Activated CD4-positive, alpha-beta T cell treated with anti-CD3 and anti-CD28 coated beads, Interleukin-2, amount 50 U/mL, for 4 hours (primary cell): Measurements from ENCODE around the gene YIPF1.

ENCODE experiments used
- DNase-seq, 2 experiments: peaks; one replicate each; pipeline ENCODE4 v3.0.0-alpha.2; 2020

YIPF1 gene

DNA sequence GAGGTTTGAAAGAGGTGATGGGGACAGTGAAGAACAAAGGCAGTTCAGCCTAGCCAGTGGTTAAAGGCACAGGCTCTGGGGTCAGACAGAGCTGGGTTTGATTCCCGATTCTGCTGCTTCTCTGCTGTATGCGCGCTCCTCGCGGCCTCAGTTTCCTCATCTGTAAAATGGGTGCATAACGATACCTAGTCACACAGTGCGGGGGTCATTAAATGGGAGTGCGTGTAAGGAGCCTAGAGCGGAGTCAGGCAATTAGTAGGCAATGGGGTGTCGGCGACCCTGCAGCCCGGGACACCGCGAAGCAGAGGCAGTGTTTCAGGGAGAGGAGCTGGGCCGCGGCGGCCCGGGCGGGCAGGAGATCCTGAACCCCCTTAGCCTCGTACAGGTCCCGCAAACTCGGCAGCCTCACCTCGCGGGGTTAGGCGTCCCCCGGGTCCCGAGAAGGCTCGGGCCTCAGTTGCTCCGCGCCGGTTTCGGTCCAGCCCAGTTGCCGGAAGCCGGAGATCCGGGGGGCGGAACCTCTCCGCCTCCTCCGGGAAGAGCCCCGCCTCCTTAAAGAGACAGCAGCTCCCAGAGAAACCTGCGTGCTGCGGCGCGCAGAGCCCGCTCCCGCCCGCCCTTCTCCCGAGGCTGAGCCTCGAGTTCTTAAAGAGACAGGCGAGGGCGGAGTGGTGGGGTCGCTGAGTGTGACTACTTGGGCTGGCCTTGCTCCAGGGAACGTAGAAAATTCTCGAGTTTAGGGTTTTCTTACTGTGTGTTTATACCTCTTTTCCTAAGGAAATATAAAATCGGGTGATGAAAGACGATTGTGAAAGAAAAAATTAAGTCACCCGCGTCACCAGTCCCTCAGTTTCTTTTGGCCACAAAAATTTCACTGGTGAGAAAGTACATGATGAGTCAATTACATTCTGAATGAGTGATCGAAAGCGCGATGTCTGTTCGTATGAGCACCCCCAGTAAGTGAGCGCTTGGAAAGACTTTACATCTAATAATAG, at the start of gene YIPF1:
TSS of gene YIPF1 (minus strand) at position 494 of the 995 bp plus-strand sequence. CDS start 860 bp downstream, outside the sequence.
- DNase-seq: peak; percentile 76 to 80

- DNase-seq: no peak
These were observed 48.7 kb upstream of the YIPF1 start for GRCh38 chr1:53938136-53938830.

- no peak for DNase-seq
These were observed 46.8 kb upstream of the YIPF1 start for GRCh38 chr1:53936430-53936829.

GRCh38 chr1:53934170-53934765, 44.7 kb upstream of the YIPF1 start:
- no peak for DNase-seq

DNA sequence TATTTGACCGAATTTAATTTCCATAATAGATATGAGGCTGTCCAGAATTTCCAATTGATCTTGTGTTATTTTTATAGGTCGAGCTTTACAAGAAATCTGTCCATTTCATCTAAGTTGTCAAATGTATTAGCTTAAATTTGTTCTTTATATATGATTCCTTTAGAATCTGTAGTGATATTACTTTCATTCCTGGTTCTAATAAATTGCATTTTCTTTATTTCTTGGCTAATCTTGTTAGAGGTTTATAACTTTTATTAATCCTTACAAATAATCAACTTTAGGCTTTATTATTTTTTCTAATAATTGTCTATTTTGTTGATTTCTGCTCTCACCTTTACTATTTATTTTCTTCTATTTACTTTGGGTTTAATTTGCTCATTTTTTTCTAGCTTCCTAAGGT, 41.9 kb upstream of the YIPF1 start:
- DNase-seq: no peak

- DNase-seq: no peak
These were observed 41.3 kb upstream of the YIPF1 start for GRCh38 chr1:53930932-53931331.

GRCh38 chr1:53929246-53929960, 39.8 kb upstream of the YIPF1 start:
- DNase-seq: no peak

- no peak for DNase-seq
These were observed 37.8 kb upstream of the YIPF1 start for GRCh38 chr1:53927376-53927881.

GRCh38 chr1:53919675-53920066, 30.1 kb upstream of the YIPF1 start:
- peak in 1 of 2 experiments; percentile 4 for DNase-seq

DNA sequence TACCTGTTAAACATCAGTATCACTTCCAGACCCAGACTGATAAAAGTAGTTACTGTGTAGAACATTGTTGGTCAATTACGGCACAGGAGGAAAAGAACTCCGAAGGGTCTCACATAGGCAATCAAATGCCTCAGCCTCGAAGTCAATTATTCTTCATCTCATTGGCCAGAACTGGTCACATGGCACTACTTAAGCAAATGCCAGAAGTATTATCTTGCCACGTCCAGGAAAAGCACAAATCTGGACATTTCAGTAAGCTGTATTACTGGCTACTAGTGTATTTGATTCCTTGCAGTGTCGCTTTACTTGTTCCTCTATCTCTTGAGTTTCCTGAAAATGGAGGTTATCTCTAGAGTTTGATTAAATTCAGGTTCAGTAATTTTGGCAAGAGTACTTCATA, 28.7 kb upstream of the YIPF1 start:
- DNase-seq: no peak

GRCh38 chr1:53913352-53914033, 23.9 kb upstream of the YIPF1 start:
- DNase-seq: no peak

GRCh38 chr1:53911442-53911841, 21.8 kb upstream of the YIPF1 start:
- no peak for DNase-seq

GRCh38 chr1:53909946-53910345, 20.3 kb upstream of the YIPF1 start:
- DNase-seq: no peak

DNA sequence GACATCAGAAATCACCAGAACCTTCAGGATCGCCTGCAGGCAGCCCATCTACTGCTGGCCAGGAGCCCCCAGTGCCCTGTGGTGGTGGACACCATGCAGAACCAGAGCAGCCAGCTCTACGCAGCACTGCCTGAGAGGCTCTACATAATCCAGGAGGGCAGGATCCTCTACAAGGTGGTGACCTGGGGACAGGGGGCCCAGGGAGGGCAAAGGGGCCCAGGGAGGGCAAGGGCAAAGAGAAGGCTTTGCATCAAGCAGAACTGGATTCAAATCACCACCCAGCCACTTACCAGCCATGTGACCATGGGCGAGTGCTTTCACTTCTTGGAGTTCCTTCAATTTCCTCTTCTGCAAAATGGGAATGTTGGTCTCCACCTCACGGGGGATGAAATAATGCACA, 16.5 kb upstream of the YIPF1 start:
- no peak for DNase-seq

DNA sequence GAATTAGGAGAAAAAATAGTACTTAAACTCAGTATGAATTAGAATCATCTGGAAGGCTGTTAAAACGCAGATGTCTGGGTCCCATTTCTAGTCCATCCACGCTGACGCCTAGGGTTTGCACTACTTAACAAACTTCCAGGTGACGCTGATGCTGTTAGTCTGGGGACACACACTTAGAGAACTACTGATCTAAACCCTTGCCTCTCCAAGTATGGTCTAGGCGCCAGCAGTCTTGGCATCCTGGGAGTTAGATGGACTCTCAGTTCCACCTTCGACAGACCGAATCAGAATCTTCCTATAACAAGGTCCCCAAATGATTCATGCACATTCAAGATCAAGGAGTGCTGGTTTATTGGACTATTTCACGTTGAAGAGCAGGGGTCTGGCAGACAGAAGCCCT, 15.9 kb upstream of the YIPF1 start:
- no peak for DNase-seq

DNA sequence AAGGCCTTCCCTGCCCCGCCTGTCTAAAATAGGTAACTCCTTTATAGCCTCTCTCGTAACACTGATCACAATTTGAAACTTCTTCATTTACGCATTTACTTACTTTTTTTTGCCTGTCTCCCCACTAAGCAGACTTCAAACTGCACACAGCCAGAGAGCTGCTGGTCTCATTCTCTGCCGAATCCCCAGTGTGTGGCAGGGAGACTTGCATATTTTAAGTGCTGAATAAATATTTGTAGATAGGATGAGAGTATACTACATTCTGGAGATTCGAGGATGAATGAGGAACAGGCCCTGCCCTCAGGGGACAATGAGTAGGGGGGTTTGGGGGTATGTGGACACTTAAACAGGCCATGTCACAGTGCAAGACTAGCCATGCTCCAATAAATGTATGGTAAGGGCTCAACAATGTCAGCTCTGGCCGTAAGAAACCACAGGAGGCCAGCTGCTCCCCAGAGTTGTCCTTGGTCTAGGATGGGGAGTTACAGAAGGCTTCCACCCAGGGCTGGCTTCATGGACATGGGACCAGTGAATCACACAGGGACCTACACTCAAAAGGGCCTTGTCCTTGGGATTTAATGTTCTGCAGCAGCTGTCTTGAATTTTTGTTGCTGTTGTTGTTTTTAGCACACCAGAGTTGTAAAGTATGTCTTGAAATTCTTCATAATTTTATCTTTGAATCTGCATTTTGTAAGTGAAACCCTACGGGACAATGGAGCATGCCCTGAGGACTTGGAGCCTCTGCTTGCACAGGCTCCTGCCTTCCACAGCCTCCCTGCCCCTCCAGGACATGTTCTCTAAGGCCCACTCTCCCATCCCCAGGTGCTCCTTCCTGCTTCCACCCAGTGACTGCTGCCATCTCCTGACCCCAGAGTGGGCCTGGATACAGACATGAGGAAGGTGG, 12.9 kb upstream of the YIPF1 start:
- DNase-seq: no peak

DNA sequence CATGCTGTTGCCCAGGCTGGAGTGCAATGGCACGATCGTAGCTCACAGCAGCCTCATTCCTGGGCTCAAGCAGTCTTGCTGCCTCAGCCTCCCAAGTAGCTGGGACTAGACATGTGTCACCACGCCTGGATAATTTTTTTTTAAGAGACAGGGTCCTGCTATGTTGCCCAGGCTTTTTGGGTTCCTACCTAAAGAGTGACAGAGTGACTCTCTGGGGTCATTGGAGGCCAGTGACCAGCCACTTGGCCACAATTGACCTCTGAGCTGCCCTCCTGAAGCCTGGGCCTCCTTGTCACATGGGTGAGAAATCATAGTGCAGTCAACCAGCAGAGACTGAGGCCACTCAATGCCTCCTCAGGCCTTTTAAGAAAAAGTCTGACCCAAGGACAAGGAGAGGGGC, 10.1 kb upstream of the YIPF1 start:
- DNase-seq: no peak

DNA sequence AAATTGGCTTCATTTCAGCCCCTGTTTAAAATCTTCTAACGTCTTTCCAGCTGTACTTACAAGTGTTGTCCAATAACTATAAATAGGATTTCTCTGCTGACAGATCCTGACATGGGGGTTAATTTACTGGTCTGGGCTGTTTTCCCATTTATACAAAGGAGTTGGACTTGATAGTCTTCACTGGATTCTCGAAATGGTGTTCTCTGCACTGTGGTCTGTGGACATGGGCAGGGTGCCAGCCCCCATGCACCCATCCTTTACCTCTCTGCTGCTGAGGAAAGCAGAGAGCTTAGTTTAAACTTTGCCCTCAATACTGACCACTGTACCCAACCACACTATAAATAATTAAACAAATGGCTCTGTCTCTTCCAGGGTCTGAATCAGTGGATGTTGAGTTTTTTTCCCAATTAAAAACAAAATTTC, 9.6 kb upstream of the YIPF1 start:
- DNase-seq: no peak

- DNase-seq: no peak
These were observed 7.1 kb upstream of the YIPF1 start for GRCh38 chr1:53896635-53897229.

DNA sequence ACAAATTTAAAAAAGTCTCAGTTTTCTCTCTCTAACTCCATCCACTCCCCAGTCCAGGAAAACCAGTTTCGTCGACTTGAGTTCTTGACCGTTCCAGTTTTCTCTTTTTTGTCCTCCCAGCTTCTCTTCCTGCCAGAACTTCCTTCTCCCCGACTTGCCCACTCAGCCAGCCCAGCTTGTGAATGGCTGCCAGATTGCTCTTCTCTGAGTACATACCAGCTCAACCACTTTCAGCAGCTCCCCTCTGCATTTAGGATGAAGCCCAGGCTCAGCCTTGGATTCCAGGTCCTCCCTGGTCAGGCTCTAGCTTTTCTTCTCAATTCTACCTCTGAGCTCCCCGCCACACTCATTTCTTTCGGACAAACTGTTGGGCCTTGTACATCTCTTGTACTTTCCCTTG, 5.8 kb upstream of the YIPF1 start:
- no peak for DNase-seq

DNA sequence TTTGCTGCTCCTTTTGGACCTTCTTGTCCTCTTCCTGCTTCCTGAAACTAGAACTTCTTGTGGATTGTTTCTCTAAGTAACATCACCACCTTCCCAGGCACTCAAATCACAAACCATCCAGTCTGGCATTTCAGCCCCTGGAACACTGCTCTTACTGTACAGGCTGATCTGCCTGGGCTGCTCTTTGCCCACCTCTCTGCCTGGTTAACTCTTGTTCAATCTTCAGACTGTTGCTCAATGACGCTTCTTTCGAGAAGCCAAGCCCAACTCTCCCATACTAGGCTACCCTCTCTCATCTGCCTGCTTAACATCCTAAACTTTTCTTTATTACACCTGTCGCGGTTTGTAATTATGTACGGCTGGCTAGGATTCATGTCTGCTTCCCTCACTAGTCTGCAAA, 5.0 kb upstream of the YIPF1 start:
- DNase-seq: no peak
